Stimulated activated CD4-positive, alpha-beta T cell treated with anti-CD3 and anti-CD28 coated beads, Interleukin-1b, Interleukin-23, amount 100 ng/mL, for 1 hour (primary cell): ENCODE measurements around the gene SYCE3.
A peak's percentile ranks its signal among the peaks of the same experiment; 100 is the strongest.
"Not testable (repeated sequence)": the region's sequence is repeated elsewhere in the genome, so short reads cannot be mapped to it uniquely, and the experiment has no call there.

Source experiments
- DNase-seq, 2 donors: peaks; one replicate each; pipeline ENCODE4 v3.0.0-alpha.2; 2020; ENCODE audit warnings: low read depth in 2 of 2

Gene SYCE3

GRCh38 chr22:50548921-50549790 lies 13.6 kb downstream of the SYCE3 start:
- DNase-seq = no peak

- DNase-seq = no peak
Observed at GRCh38 chr22:50548040-50548920, 14.4 kb downstream of the SYCE3 start.

- no peak for DNase-seq
Observed at GRCh38 chr22:50547263-50547985, 15.3 kb downstream of the SYCE3 start.

GRCh38 chr22:50546326-50547262 lies 16.1 kb downstream of the SYCE3 start:
- no peak for DNase-seq

GRCh38 chr22:50545522-50546325 lies 17.0 kb downstream of the SYCE3 start, which contains the start of gene KLHDC7B:
Gene KLHDC7B, plus strand, starts transcription at chr22:50545899. Its CDS starts 345 bp downstream, at chr22:50546244.
- DNase-seq = no peak

GRCh38 chr22:50544746-50545253 lies 17.9 kb downstream of the SYCE3 start:
- no peak for DNase-seq

GRCh38 chr22:50544078-50544745 lies 18.5 kb downstream of the SYCE3 start:
- peak; percentile 60 to 63 for DNase-seq

GRCh38 chr22:50542416-50542927 lies 20.2 kb downstream of the SYCE3 start:
- no peak for DNase-seq

GRCh38 chr22:50541667-50542026 lies 21.1 kb downstream of the SYCE3 start:
- DNase-seq = not testable (repeated sequence)

- DNase-seq = no peak
Observed at GRCh38 chr22:50540381-50540780, 22.3 kb downstream of the SYCE3 start.

GRCh38 chr22:50537765-50538164 lies 25.0 kb downstream of the SYCE3 start:
- no peak for DNase-seq

GRCh38 chr22:50536226-50536625 lies 26.5 kb downstream of the SYCE3 start:
- no peak for DNase-seq

GRCh38 chr22:50535113-50535512 lies 27.6 kb downstream of the SYCE3 start:
- DNase-seq = no peak

- DNase-seq = not testable (repeated sequence)
Observed at GRCh38 chr22:50533856-50534711, 28.6 kb downstream of the SYCE3 start.

GRCh38 chr22:50532824-50533796 lies 29.6 kb downstream of the SYCE3 start:
- no peak for DNase-seq

- DNase-seq = no peak
Observed at GRCh38 chr22:50531962-50532674, 30.6 kb downstream of the SYCE3 start.
